Liver (tissue), 3 donors: ENCODE measurements around the gene LRRC8A.

ENCODE experiments used
- ATF3 ChIP-seq: IDR thresholded peaks from 2 replicates; pipeline ENCODE4 v1.6.1; 2016; ENCODE audit warnings: antibody characterized with exemption
- CTCF ChIP-seq: fragments of 150-350 bp; IDR thresholded peaks from 2 replicates; pipeline ENCODE4 v1.5.1; 2017; ENCODE audit warnings: improper control_type of control experiment, low read depth, low read length; ENCODE audit not compliant: missing input control
- FOXA1 ChIP-seq: IDR thresholded peaks from 2 replicates; pipeline ENCODE4 v1.6.1; 2016; ENCODE audit warnings: antibody characterized with exemption
- RAD21 ChIP-seq, 2 donors: IDR thresholded peaks; 2 replicates each; pipeline ENCODE4 v1.6.1; 2016; ENCODE audit warnings: antibody characterized with exemption in 2 of 2, mild to moderate bottlenecking in 2 of 2
- REST ChIP-seq: IDR thresholded peaks from 2 replicates; pipeline ENCODE4 v1.6.1; 2016; ENCODE audit warnings: antibody characterized with exemption, mild to moderate bottlenecking
- SP1 ChIP-seq: IDR thresholded peaks from 2 replicates; pipeline ENCODE4 v1.6.1; 2018; ENCODE audit warnings: antibody characterized with exemption, mild to moderate bottlenecking
- YY1 ChIP-seq: IDR thresholded peaks from 2 replicates; pipeline ENCODE4 v1.6.1; 2016; ENCODE audit warnings: antibody characterized with exemption, mild to moderate bottlenecking
- donor health status: healthy.
- donor health status: healthy.

- TF ChIP-seq CTCF (no peak), REST (no peak), SP1 (no peak), RAD21 (IDR thresholded peaks at IDR 0.05) (no peak), FOXA1 (no peak), YY1 (no peak), ATF3 (no peak)
Observed at GRCh38 chr9:128884164-128884563, 2.2 kb downstream of the LRRC8A start.
